SHP77 treated with DMSO at 0.1 percent for 48 hours (cell line): ENCODE measurements around the gene WDR59.
"Not testable (repeated sequence)": the region's sequence is repeated elsewhere in the genome, so short reads cannot be mapped to it uniquely, and the experiment has no call there.

ENCODE experiments used
- DNase-seq: peaks from one replicate; lab custom pipeline; 2025; lab: John Stamatoyannopoulos, UW

Gene WDR59

DNA sequence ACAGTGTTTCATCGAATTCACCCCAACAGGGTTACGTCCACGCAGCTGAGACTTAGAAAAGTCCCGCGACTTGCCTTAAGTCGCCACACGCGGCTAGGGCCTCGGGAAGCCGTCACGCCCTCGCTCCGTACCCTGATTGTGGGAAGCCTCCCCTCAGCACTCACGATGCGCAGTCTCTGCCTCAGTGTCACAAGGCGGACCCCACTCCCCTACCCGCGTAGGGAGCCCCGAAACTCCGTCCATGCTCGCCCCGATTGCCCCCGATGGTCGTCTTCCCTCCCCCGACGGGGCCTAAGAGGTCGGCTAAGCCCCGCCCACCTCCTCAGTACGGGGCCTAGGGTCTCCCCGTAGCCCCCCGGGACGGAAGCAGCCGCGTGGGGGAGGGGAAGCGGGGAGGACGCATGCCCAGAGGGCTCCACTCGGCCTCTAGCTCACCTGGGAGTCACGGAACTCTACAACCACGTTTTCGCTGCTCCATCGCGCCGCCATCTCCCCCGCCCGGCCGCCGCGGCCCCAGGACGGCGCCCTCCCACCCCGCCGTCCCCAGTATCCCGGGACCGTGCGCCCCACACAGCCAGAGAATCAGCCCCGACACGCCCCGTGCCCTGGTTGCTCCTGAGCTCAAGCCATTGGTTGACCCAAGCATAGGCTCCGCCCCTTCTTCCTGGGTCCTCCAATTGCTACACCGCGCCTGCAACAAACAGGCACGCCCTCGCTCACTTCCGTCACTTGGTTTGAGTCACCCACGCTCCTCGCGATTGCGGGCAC, at the start of gene WDR59:
TSS of gene WDR59 (minus strand) at position 595 of the 768 bp plus-strand sequence. CDS start at position 489, 106 bp downstream.
- peak; percentile 99 for DNase-seq

- no peak for DNase-seq
Observed at GRCh38 chr16:75032655-75033054, 47.7 kb upstream of the WDR59 start.

DNA sequence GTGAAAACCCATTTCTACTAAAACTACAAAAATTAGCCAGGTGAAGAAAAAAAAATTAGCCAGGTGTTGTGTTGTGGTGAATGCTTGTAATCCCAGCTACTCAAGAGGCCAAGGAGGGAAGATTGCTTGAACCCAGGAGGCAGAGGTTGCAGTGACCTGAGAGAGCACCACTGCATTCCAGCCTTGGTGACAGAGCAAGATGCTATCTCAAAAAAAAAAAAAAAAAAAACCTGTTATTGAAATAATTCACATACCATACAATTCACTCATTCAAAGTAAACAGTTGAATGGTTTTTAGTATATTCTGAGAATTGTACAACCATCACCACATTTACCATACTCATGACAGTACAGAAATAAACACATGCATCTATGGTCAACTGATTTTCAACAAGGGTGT, 44.9 kb upstream of the WDR59 start:
- DNase-seq: no peak

DNA sequence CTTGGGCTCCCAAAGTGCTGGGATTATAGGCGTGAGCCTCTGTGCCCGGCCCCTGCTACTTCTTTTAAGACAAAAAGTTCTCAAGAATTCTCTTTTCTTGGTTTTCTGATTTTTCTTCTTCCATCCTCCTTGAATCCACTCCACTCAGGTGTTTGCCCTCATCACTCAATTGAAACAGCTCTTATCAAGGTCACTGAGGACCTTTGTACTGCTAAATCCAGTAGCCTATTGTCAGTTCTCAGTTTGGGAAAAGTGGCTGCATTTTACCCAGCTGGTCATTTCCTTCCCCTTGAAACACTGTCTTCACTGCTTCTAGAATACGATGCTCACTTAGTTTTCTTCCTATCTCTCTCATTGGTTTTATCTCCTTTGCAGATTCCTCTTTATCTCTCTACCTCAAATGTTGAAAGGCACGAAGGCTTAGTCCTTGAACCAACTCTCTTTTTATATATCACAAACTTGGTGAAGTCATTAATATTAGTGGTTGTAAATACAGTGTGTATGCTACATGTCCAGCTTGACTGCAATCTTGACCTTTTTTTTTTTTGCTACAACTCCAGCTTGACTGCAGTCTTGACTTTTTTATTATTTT, 43.7 kb upstream of the WDR59 start:
- DNase-seq: no peak

DNA sequence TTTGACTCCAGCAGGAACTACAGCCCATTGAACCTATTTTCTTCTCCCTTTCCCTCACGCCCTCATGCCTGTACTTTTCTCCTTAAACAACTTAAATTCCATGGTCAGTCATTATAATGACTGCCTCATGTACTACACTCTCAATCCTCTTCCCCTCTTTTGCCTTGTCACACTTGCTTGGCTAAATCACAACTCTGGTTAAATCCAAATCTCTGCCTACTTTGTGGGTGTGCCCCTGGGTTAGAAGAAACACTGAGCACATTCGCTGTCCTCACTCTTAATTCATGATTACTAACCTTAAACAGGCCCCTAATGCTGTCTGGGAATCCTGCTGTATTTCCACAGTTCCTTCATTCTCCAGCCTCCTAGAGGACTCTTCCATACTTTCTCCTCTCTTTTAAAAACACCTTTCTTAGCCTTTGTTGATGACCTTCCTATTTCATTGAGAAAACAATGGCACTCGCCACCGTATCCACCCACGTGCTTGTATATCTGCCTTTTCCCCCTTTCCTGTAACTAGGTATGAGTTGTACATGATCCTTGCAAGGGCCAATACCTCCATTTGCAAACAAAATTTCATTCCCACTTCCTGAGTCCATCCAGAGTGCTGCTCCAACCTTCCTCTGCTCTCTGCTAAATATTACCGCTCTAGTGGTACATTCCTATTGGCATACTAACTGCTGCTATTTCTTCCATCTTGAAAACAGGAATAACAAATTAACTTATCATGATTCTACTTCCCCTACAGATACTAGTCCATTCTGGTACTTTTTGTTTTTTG, 42.8 kb upstream of the WDR59 start:
- no peak for DNase-seq

- no peak for DNase-seq
Observed at GRCh38 chr16:75026892-75027391, 42.0 kb upstream of the WDR59 start.

DNA sequence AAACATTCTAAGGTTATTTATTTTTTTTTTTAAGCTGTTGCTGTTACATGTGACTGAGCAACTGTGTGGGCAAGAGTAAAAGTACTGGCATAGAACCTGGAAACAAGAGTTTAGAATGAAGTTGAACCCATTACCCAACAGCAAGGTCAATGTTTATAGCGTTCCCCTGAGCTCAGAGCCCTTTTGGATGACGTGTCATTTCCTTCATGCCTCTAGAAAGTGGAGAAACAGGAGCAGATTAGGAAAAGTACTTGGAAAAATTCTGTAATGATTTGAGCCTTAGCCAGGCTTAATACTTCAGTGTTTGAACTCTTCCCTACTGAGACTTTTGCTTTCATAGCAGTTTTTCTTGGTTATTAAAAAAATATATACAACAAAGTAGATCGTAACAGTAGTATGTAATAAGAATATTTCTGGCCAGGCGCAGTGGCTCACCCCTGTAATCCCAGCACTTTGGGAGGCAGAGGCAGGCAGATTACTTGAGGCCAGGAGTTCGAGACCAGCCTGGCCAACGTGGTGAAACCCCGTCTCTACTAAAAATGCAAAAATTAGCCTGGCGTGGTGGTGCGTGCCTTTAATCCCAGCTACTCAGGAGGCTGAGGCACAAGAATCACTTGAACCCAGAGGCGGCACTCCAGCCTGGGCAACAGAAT, 41.4 kb upstream of the WDR59 start:
- not testable (repeated sequence) for DNase-seq

GRCh38 chr16:75025761-75026160, 40.8 kb upstream of the WDR59 start:
- DNase-seq: no peak

DNA sequence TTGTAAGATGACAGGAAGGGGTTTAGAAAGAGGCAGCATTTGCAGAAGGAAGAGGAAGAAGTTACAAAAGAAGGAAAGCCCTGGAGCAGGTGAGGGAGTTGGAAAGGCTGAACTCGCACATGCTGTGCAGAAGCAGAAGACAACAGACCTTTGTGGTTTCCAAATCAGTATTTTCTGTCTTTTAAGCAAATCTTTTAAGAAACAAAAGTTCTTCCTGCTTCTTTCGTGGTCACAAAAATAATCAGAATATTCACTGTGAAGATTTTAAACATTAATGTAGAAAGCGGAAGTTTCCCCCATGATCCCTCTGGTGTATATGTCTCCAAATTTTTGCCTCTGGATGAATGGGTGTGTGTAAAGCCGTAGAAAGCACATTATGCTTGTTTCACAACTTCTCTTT, 39.7 kb upstream of the WDR59 start:
- no peak for DNase-seq

GRCh38 chr16:75024182-75024581, 39.3 kb upstream of the WDR59 start:
- no peak for DNase-seq

DNA sequence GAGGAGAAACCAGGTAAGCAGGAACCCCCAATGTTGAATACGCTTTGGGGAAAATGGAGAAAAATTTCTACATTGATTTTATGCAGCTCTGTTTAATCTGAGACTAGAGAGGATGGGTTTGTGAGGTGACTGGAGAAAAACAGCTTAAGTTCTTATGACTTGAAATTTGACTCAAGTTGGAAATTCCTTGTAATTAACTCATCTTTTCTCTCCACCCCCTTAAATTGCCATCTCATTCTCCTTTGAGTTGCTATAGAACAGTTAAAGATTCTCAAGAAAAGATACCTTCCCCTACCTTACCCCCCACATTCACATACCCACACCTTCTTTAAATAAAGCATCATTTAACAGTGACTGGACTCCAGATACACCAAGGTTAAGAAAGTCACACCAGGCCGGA, 38.1 kb upstream of the WDR59 start:
- DNase-seq: no peak

DNA sequence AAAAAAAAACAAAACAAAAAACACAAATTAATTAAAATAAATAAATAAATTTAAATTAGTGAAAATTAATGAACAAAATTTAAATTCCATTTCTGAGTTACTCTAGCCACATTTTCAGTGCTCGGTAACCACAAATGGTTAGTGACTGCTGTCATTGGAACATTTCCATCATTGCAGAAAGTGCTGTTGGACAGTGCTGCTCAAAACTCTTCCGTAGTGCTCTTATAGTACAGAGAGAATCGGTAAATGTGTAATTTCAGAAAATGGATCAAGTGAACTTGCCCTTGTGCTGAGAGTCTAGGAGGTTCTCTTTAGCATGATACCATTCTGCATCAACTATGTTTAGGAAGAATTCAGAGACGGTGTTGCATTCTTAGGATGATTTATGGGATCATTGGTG, 37.6 kb upstream of the WDR59 start:
- no peak for DNase-seq

DNA sequence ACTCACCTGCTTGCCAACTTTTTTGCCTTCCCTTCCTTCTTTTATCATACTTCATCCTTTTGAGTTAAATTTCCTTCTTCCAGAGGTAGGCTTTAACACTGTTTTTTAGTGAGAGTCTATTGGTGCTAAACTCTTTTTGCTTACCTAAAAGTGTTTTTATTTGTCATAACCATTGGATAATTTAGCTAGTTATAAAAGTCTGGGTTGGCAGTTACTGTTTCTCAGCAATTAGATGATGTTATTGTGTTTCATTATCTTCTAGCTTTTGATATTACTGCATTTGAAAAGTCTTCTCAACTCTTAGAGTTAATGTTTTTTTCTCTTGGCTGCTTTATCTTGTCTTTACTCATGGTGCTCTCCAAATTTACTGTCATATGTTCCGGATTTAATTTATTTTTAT, 36.5 kb upstream of the WDR59 start:
- no peak for DNase-seq

- no peak for DNase-seq
Observed at GRCh38 chr16:75019586-75019985, 34.7 kb upstream of the WDR59 start.

DNA sequence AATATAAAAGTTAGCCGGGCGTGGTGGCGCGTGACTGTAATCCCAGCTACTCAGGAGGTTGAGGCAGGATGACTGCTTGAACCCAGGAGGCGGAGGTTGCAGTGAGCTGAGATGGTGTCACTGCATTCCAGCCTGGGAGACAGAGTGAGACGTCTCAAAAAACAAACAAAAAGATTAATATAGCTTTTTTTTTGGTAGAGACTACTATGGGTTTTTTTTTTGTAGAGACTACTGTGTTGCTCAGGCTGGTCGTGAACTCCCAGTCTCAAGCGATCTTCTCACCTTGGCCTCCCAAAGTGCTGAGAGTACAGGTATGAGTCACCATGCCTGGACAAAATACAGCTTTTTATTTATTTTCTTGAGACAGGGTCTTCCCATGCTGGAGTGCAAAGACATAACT, 34.1 kb upstream of the WDR59 start:
- DNase-seq: no peak

DNA sequence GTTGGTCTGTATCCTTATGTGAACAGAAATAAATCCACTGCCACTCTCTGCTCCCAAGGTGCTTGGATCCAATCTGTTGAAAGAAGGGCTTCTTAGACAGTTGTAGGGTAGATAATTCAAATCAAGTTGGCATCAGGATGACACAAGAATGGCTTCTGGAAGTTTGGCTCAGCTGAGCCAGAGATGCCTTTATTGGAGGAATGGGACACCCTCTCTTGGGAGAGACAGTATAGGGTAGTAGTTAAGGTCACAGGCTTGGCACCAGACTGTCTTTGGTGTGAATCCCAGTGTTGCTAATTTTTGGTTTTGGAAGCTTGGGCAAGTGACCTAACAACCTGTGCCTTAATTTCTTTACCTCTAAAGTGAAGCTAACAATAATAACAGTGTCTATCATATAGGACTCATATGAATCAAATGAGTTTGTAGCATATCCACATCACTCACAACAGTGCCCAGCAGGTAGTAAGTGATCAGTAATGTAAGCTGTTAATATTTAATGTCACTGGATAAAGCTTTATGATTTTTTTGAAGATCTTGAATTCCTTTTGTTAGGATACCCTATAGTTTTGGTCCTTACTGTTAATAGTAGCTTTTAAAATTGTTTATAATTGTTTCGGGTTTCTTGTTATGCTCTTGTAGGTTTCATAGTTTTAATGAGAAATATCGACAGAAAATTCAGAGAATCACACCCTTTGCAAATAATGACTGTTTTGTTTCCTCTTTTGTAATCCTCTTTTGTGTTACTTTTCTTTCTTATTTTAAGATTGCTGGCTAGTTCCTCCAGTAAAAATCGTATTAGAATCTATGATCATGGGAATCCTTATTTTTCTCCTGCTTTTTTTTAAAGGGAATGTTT, 33.0 kb upstream of the WDR59 start:
- DNase-seq: no peak

- not testable (repeated sequence) for DNase-seq
Observed at GRCh38 chr16:75016451-75017081, 31.6 kb upstream of the WDR59 start.

GRCh38 chr16:75014318-75014717, 29.4 kb upstream of the WDR59 start:
- no peak for DNase-seq

DNA sequence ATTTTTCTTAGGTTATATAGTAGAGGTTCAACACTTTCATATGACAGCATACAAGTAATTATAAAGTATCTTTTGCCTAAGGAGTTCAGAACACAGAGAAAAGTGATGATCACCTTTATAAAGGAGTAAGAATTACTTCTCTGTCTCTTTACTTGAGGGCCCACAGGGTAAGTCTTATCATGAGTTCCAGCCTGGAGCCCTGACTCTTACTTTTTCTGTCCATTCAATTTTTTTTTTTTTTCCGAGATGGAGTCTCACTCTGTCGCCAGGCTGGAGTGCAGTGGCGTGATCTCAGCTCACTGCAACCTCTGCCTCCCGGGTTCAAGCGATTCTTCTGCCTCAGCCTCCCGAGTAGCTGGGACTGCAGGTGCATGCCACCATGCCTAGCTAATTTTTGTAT, 28.2 kb upstream of the WDR59 start:
- DNase-seq: not testable (repeated sequence)

GRCh38 chr16:75012380-75013081, 27.6 kb upstream of the WDR59 start:
- no peak for DNase-seq
